Effector memory CD4-positive, alpha-beta T cell (primary cell): ENCODE measurements around the gene AOPEP.

ENCODE experiments used
- DNase-seq, 3 donors: peaks; one replicate each; pipeline ENCODE4 v3.0.0-alpha.2; 2020
- H3K27ac ChIP-seq: 2 replicates; pipeline ENCODE4 v1.7.0; 2013; ENCODE audit warnings: mild to moderate bottlenecking, low read length, moderate library complexity; ENCODE audit not compliant: insufficient read depth, poor library complexity, severe bottlenecking
- H3K27me3 ChIP-seq: replicated peaks from 2 replicates; pipeline ENCODE4 v1.7.0; 2013; ENCODE audit warnings: mild to moderate bottlenecking, low read length; ENCODE audit not compliant: insufficient read depth, control insufficient read depth, poor library complexity, severe bottlenecking
- H3K36me3 ChIP-seq: 2 replicates; pipeline ENCODE4 v1.7.0; 2013; ENCODE audit warnings: mild to moderate bottlenecking, low read length, moderate library complexity; ENCODE audit not compliant: control insufficient read depth, insufficient read depth
- H3K4me1 ChIP-seq: 2 replicates; pipeline ENCODE4 v1.7.0; 2013; ENCODE audit warnings: low read length, mild to moderate bottlenecking; ENCODE audit not compliant: control insufficient read depth, insufficient read depth, poor library complexity, severe bottlenecking
- H3K4me3 ChIP-seq: 2 replicates; pipeline ENCODE4 v1.7.0; 2013; ENCODE audit warnings: low read length, low read depth, mild to moderate bottlenecking; ENCODE audit not compliant: insufficient read depth, poor library complexity, severe bottlenecking
- H3K9me3 ChIP-seq: 2 replicates; pipeline ENCODE4 v1.7.0; 2013; ENCODE audit warnings: mild to moderate bottlenecking, low read length, moderate library complexity; ENCODE audit not compliant: control insufficient read depth

Gene AOPEP

GRCh38 chr9:95031711-95032461, 305.4 kb downstream of the AOPEP start:
- Histone ChIP-seq H3K4me1 (no peaks in the 10 kb centered on the region), H3K9me3 (no peaks in the 10 kb centered on the region), H3K27me3 (no peaks in the 10 kb centered on the region), H3K4me3 (no peak overlapping the region), H3K36me3 (no peaks in the 10 kb centered on the region), H3K27ac (no peak overlapping the region)
- DNase-seq, result no peak

- Histone ChIP-seq H3K27ac (no peak overlapping the region), H3K4me3 (no peak overlapping the region), H3K4me1 (no peaks in the 10 kb centered on the region), H3K9me3 (no peaks in the 10 kb centered on the region), H3K36me3 (no peaks in the 10 kb centered on the region), H3K27me3 (no peaks in the 10 kb centered on the region)
- DNase-seq, result no peak
Measured at GRCh38 chr9:95032580-95033341, 306.3 kb downstream of the AOPEP start.

- no peak overlapping the region for H3K4me3 ChIP-seq
- no peaks in the 10 kb centered on the region for H3K9me3 ChIP-seq
- no peak overlapping the region for H3K27ac ChIP-seq
- no peaks in the 10 kb centered on the region for H3K27me3 ChIP-seq
- no peaks in the 10 kb centered on the region for H3K4me1 ChIP-seq
- DNase-seq, result no peak
- no peaks in the 10 kb centered on the region for H3K36me3 ChIP-seq
Measured at GRCh38 chr9:95035846-95036245, 309.3 kb downstream of the AOPEP start.

GRCh38 chr9:95036676-95037075, 310.2 kb downstream of the AOPEP start:
- Histone ChIP-seq H3K27me3 (no peaks in the 10 kb centered on the region), H3K36me3 (no peaks in the 10 kb centered on the region), H3K4me1 (no peaks in the 10 kb centered on the region), H3K4me3 (no peak overlapping the region), H3K27ac (no peak overlapping the region), H3K9me3 (no peaks in the 10 kb centered on the region)
- no peak for DNase-seq

GRCh38 chr9:95037789-95038521, 311.5 kb downstream of the AOPEP start:
- DNase-seq, result no peak
- Histone ChIP-seq H3K27me3 (no peaks in the 10 kb centered on the region), H3K36me3 (no peaks in the 10 kb centered on the region), H3K4me3 (no peak overlapping the region), H3K4me1 (no peaks in the 10 kb centered on the region), H3K27ac (no peak overlapping the region), H3K9me3 (no peaks in the 10 kb centered on the region)

GRCh38 chr9:95038666-95039065, 312.2 kb downstream of the AOPEP start:
- no peak overlapping the region for H3K4me3 ChIP-seq
- H3K27me3 ChIP-seq, result no peaks in the 10 kb centered on the region
- no peaks in the 10 kb centered on the region for H3K4me1 ChIP-seq
- H3K36me3 ChIP-seq, result no peaks in the 10 kb centered on the region
- H3K27ac ChIP-seq, result no peak overlapping the region
- DNase-seq, result no peak
- no peaks in the 10 kb centered on the region for H3K9me3 ChIP-seq

- H3K36me3 ChIP-seq, result no peaks in the 10 kb centered on the region
- no peaks in the 10 kb centered on the region for H3K9me3 ChIP-seq
- H3K27ac ChIP-seq, result no peak overlapping the region
- no peak for DNase-seq
- H3K4me1 ChIP-seq, result no peaks in the 10 kb centered on the region
- H3K27me3 ChIP-seq, result no peaks in the 10 kb centered on the region
- H3K4me3 ChIP-seq, result no peak overlapping the region
Measured at GRCh38 chr9:95040106-95040505, 313.6 kb downstream of the AOPEP start.

- Histone ChIP-seq H3K4me1 (peaks cover 8% of the 10 kb centered on the region), H3K27ac (no peak overlapping the region), H3K27me3 (no peaks in the 10 kb centered on the region), H3K4me3 (no peak overlapping the region), H3K36me3 (no peaks in the 10 kb centered on the region), H3K9me3 (no peaks in the 10 kb centered on the region)
- no peak for DNase-seq
Measured at GRCh38 chr9:95043826-95044225, 317.3 kb downstream of the AOPEP start.

GRCh38 chr9:95044731-95045508, 318.4 kb downstream of the AOPEP start:
- Histone ChIP-seq H3K27me3 (peaks cover 2% of the 10 kb centered on the region), H3K9me3 (no peaks in the 10 kb centered on the region), H3K27ac (no peak overlapping the region), H3K4me3 (no peak overlapping the region), H3K4me1 (peaks cover 9% of the 10 kb centered on the region), H3K36me3 (no peaks in the 10 kb centered on the region)
- DNase-seq, result no peak
